CD4-positive, CD25-positive, alpha-beta regulatory T cell (primary cell): ENCODE measurements around the gene TMCC3. TPM values are rescaled to one million over a fixed set of nuclear protein-coding genes. Genes with fewer than 3 reads are reported as not detected.
"Not testable (repeated sequence)": the region's sequence is repeated elsewhere in the genome, so short reads cannot be mapped to it uniquely, and the experiment has no call there.

Source experiments
- ATAC-seq, 2 donors: fragments of 150-1000 bp; cut with Tn5 transposase; one replicate each; pipeline ENCODE4 v1.10.0; 2021; ENCODE audit warnings: low read depth in 2 of 2, moderate number of reproducible peaks in 2 of 2, moderate library complexity in 1 of 2
- DNase-seq, 3 donors: peaks; one replicate each; pipeline versions ENCODE4 v3.0.0 to v3.0.0-alpha.2; 2012 to 2022; ENCODE audit warnings: mixed read lengths in 1 of 3
- H3K27ac ChIP-seq: one replicate; pipeline ENCODE4 v1.7.0; 2013; ENCODE audit warnings: mild to moderate bottlenecking, low read length; ENCODE audit not compliant: insufficient read depth, poor library complexity, severe bottlenecking
- H3K27me3 ChIP-seq: one replicate; pipeline ENCODE4 v1.7.0; 2013; ENCODE audit warnings: low read length; ENCODE audit not compliant: control insufficient read depth, insufficient read depth
- H3K36me3 ChIP-seq: one replicate; pipeline ENCODE4 v1.7.0; 2013; ENCODE audit warnings: mild to moderate bottlenecking, low read length, moderate library complexity; ENCODE audit not compliant: control insufficient read depth, insufficient read depth
- H3K4me1 ChIP-seq: 2 replicates; pipeline ENCODE4 v1.7.0; 2013; ENCODE audit warnings: mild to moderate bottlenecking, low read length; ENCODE audit not compliant: insufficient read depth, control insufficient read depth, poor library complexity, severe bottlenecking
- H3K4me3 ChIP-seq: one replicate; pipeline ENCODE4 v1.7.0; 2013; ENCODE audit warnings: low read depth, mild to moderate bottlenecking, low read length, moderate library complexity
- H3K9me3 ChIP-seq, 2 experiments: 1 replicate in 1 of 2; 2 replicates in 1 of 2; pipeline ENCODE4 v1.7.0; 2013; ENCODE audit warnings: low read length in 2 of 2, mild to moderate bottlenecking in 1 of 2, moderate library complexity in 1 of 2; ENCODE audit not compliant: control insufficient read depth in 2 of 2
- H3K27ac Mint-ChIP-seq, 3 donors: one replicate each; pipeline ENCODE4 v1.8.0; 2020 to 2022; ENCODE audit warnings: mild to moderate bottlenecking in 3 of 3, mixed read lengths in 3 of 3, moderate library complexity in 2 of 3
- H3K27me3 Mint-ChIP-seq: one replicate; pipeline ENCODE4 v1.8.0; 2022; ENCODE audit warnings: mild to moderate bottlenecking, mixed read lengths
- H3K36me3 Mint-ChIP-seq: one replicate; pipeline ENCODE4 v1.8.0; 2020; ENCODE audit warnings: mixed read lengths
- H3K4me1 Mint-ChIP-seq, 4 donors: one replicate each; pipeline ENCODE4 v1.8.0; 2020 to 2022; ENCODE audit warnings: mixed read lengths in 4 of 4, mild to moderate bottlenecking in 1 of 4
- H3K4me3 Mint-ChIP-seq, 4 donors: one replicate each; pipeline ENCODE4 v1.8.0; 2020 to 2022; ENCODE audit warnings: mild to moderate bottlenecking in 4 of 4, mixed read lengths in 4 of 4, moderate library complexity in 3 of 4
- H3K9me3 Mint-ChIP-seq, 7 donors: one replicate each; pipeline ENCODE4 v1.8.0; 2020 to 2022; ENCODE audit warnings: mixed read lengths in 7 of 7, mild to moderate bottlenecking in 3 of 7, moderate library complexity in 2 of 7
- polyA plus RNA-seq, 4 donors: library from polyadenylated mRNA; unstranded; fragments of 300-500 nt; fragmentation: Illumina TruSeq; gene quantifications; one replicate each; pipeline ENCODE4 v1.2.3, GENCODE V29; 2021
- total RNA-seq: library from RNA; stranded (reverse); gene quantifications from one replicate; pipeline ENCODE4 v1.2.3, GENCODE V29; 2022

Gene TMCC3
- total and polyA plus RNA-seq, 5 donors from 2014 or later = 0.06 to 0.83 (median 0.32) TPM

DNA sequence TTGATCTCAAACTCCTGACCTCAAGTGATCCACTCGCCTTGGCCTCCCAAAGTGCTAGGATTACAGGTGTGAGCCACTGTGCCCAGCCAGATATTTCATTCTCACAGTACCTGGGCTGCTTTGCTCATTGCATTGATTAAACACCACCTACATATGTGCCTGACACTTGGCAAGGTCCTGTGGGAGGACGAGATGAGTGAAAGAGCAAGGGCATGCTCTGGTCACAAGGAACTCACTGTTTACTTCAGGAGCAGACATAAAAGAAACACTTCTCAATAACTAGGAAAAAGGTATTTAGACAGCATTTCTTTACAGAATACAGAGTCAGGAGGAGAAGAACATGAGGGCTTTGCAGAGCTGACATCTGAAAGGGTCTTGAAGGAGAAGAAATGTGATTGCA, 91.7 kb downstream of the TMCC3 start:
- H3K27me3 ChIP-seq = no peaks in the 10 kb centered on the region
- no peak overlapping the region for H3K4me3 Mint-ChIP-seq
- ATAC-seq = no peak
- H3K4me1 Mint-ChIP-seq = no peaks in the 10 kb centered on the region
- no peak overlapping the region for H3K4me3 ChIP-seq
- peaks cover 0 to 8% (median 0%) of the 10 kb centered on the region in 7 donors for H3K9me3 Mint-ChIP-seq
- no peaks in the 10 kb centered on the region for H3K9me3 ChIP-seq
- H3K27me3 Mint-ChIP-seq = peaks cover 28% of the 10 kb centered on the region
- H3K27ac Mint-ChIP-seq = no peak overlapping the region
- no peak for DNase-seq
- no peaks in the 10 kb centered on the region for H3K36me3 Mint-ChIP-seq
- no peak overlapping the region for H3K27ac ChIP-seq
- H3K4me1 ChIP-seq = no peaks in the 10 kb centered on the region
- H3K36me3 ChIP-seq = no peaks in the 10 kb centered on the region

DNA sequence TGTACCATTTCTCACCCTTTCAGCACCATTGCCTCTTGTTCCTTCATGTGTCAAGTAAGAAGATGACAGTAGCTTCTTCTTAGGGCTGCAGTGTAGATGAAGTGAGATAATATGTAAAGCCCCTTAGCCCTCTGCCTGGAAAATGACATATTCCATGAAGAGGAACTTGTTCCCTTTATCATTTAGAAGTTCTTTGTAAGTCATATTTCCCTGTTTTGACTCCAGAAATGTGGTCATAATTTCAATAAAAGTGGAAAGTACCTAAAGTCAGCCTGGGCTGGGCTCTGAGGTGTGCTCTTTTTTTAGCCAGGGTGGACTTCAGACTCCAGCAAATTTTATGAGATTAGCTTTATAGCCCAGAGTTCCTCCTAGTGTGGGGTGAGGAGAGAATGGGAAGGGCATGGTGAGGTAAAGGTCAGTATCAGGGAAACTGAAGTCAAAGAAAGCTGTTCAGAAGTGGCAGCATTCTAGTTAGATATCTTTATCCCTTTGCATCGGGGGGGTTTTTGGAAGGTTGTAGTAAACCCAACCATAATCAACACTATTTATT, 92.5 kb downstream of the TMCC3 start:
- Mint-ChIP-seq H3K4me3 (no peak overlapping the region), H3K36me3 (no peaks in the 10 kb centered on the region), H3K9me3 (peaks cover 0 to 8% (median 0%) of the 10 kb centered on the region in 7 donors), H3K27ac (no peak overlapping the region), H3K4me1 (no peaks in the 10 kb centered on the region), H3K27me3 (peaks cover 27% of the 10 kb centered on the region)
- Histone ChIP-seq H3K9me3 (no peaks in the 10 kb centered on the region), H3K27ac (no peak overlapping the region), H3K36me3 (no peaks in the 10 kb centered on the region), H3K4me3 (no peak overlapping the region), H3K4me1 (no peaks in the 10 kb centered on the region), H3K27me3 (no peaks in the 10 kb centered on the region)
- DNase-seq (no peak), ATAC-seq (no peak)

DNA sequence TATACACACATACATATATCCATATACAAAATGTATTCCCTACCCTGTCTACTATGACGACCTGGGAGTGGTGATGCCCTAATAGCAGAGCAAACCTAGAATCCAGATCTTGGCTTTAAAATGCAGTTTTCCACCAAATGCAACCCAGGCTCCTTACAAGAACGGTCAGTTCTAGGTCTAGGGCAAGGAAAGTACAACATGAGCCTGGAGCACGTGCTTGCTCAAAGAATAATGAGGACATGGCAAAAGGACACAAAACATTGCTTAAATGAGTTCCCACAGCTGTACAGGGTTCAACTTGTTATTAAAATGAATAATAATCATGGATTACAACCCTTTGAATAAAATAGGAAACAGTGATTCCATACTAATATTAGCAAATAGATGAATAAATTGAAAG, 94.7 kb downstream of the TMCC3 start:
- DNase-seq (no peak), ATAC-seq (no peak)
- no peak overlapping the region for H3K4me3 Mint-ChIP-seq
- peaks cover 0 to 9% (median 0%) of the 10 kb centered on the region in 7 donors for H3K9me3 Mint-ChIP-seq
- no peak overlapping the region for H3K4me3 ChIP-seq
- no peaks in the 10 kb centered on the region for H3K9me3 ChIP-seq
- no peaks in the 10 kb centered on the region for H3K36me3 ChIP-seq
- peaks cover 22% of the 10 kb centered on the region for H3K27me3 Mint-ChIP-seq
- no peaks in the 10 kb centered on the region for H3K27me3 ChIP-seq
- H3K4me1 Mint-ChIP-seq = no peaks in the 10 kb centered on the region
- no peak overlapping the region for H3K27ac ChIP-seq
- peak overlapping the region in 1 of 3 donors; percentile 4 for H3K27ac Mint-ChIP-seq
- no peaks in the 10 kb centered on the region for H3K36me3 Mint-ChIP-seq
- no peaks in the 10 kb centered on the region for H3K4me1 ChIP-seq

DNA sequence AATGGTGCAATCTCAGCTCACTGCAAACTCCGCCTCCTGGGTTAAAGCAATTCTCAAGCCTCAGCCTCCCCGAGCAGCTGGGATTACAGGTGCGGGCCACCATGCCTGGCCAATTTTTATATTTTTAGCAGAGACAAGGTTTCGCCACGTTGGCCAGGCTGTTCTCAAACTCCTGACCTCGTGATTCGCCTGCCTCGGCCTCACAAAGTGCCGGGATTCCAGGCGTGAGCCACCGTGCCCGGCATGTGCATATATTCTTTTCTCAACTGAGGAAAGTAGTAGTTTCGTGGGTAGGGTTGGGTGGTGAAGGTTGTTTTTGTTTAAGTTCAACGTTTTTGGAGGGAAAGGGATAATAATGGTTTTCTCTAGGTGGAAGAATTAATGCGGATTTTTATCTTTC, 96.5 kb downstream of the TMCC3 start:
- H3K36me3 Mint-ChIP-seq = no peaks in the 10 kb centered on the region
- Histone ChIP-seq H3K27ac (no peak overlapping the region), H3K36me3 (no peaks in the 10 kb centered on the region), H3K27me3 (no peaks in the 10 kb centered on the region), H3K4me3 (no peak overlapping the region), H3K4me1 (no peaks in the 10 kb centered on the region), H3K9me3 (no peaks in the 10 kb centered on the region)
- DNase-seq (no peak), ATAC-seq (no peak)
- H3K4me3 Mint-ChIP-seq = no peak overlapping the region
- H3K4me1 Mint-ChIP-seq = no peaks in the 10 kb centered on the region
- H3K9me3 Mint-ChIP-seq = peaks cover 0 to 10% (median 2%) of the 10 kb centered on the region in 7 donors
- peaks cover 22% of the 10 kb centered on the region for H3K27me3 Mint-ChIP-seq
- H3K27ac Mint-ChIP-seq = no peak overlapping the region

DNA sequence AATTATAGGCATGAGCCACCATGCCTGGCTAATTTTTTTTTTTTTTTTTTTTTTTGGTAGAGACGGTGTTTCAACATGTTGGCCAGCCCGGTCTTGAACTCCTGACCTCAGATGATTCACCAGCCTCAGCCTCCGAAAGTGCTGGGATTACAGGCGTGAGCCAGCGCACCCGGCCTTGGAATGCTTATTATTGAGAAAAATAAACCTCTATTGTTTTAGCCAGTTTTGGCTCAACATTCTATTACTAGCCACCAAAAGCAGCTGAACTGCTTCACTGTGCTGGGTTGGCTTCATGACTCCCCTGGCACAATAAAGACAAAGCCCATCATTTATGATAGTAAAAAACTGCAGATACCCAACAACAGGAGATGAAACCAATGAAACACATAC, 97.2 kb downstream of the TMCC3 start:
- Histone ChIP-seq H3K36me3 (no peaks in the 10 kb centered on the region), H3K4me1 (no peaks in the 10 kb centered on the region), H3K4me3 (no peak overlapping the region), H3K27me3 (no peaks in the 10 kb centered on the region), H3K9me3 (peaks cover 0 to 6% of the 10 kb centered on the region in 2 experiments), H3K27ac (no peak overlapping the region)
- Mint-ChIP-seq H3K4me3 (no peak overlapping the region), H3K4me1 (no peaks in the 10 kb centered on the region), H3K27ac (no peak overlapping the region), H3K36me3 (no peaks in the 10 kb centered on the region), H3K27me3 (peaks cover 19% of the 10 kb centered on the region), H3K9me3 (peaks cover 0 to 10% (median 8%) of the 10 kb centered on the region in 7 donors)
- DNase-seq = no peak
- no peak for ATAC-seq

DNA sequence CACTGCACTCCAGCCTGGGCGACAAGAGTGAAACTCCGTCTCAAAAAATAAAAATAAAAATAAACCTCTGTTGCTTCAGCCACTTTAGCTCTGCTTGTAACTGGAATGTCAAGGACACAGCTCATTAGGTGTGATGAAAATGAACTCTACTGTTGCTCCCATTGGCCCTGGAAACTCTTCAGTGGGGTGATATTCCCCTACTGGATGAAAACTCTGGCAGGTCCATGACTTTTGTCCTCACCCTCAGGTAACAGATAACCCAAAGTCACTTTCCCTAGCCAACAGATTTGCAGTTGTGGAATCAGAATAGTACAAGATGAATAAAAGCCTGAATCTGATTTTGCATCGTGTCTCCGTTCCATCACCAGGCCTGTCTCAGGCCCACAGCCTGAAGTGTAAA, 98.5 kb downstream of the TMCC3 start:
- Mint-ChIP-seq H3K4me1 (no peaks in the 10 kb centered on the region), H3K9me3 (peaks cover 0 to 21% (median 9%) of the 10 kb centered on the region in 7 donors), H3K4me3 (no peak overlapping the region), H3K27ac (no peak overlapping the region), H3K27me3 (peaks cover 13% of the 10 kb centered on the region), H3K36me3 (no peaks in the 10 kb centered on the region)
- Histone ChIP-seq H3K36me3 (no peaks in the 10 kb centered on the region), H3K27ac (no peak overlapping the region), H3K4me3 (no peak overlapping the region), H3K4me1 (no peaks in the 10 kb centered on the region), H3K27me3 (no peaks in the 10 kb centered on the region), H3K9me3 (peaks cover 12 to 19% of the 10 kb centered on the region in 2 experiments)
- no peak for DNase-seq
- ATAC-seq = no peak

DNA sequence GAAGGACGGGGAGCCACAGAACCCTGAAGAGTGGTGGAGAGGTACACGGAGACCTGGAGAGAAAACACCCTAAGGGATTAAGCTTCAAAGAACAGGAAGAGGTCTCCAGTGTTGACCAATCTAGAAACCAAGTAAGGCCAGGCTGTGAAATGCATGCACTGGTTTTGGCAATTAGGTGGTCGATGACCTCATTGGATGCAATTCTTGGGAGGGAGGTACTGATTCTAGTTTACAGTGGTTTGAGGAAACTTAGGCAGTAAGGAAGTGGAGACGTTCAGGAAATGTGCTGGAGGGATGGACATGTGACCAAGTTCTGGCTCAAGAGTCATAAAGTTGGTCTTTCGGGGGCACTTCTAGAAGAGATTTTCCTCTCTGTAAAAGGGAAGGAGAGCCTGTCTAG, 99.4 kb downstream of the TMCC3 start:
- Histone ChIP-seq H3K9me3 (peaks cover 19 to 27% of the 10 kb centered on the region in 2 experiments), H3K36me3 (no peaks in the 10 kb centered on the region), H3K27ac (no peak overlapping the region), H3K4me3 (no peak overlapping the region), H3K4me1 (no peaks in the 10 kb centered on the region), H3K27me3 (no peaks in the 10 kb centered on the region)
- Mint-ChIP-seq H3K4me1 (no peaks in the 10 kb centered on the region), H3K27me3 (peaks cover 8% of the 10 kb centered on the region), H3K27ac (no peak overlapping the region), H3K36me3 (no peaks in the 10 kb centered on the region), H3K4me3 (no peak overlapping the region), H3K9me3 (peaks cover 0 to 29% (median 11%) of the 10 kb centered on the region in 7 donors)
- DNase-seq (no peak), ATAC-seq (no peak)

DNA sequence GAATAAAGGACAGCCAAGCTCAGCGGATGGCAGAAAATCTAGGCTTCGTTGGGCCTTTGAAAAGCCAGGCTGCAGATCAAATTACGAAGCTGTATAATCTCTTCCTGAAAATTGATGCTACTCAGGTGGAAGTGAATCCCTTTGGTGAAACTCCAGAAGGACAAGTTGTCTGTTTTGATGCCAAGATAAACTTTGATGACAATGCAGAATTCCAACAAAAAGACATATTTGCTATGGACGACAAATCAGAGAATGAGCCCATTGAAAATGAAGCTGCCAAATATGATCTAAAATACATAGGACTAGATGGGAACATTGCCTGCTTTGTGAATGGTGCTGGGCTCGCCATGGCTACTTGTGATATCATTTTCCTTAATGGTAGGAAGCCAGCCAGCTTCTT, 101.5 kb downstream of the TMCC3 start:
- H3K4me3 Mint-ChIP-seq, H3K27ac ChIP-seq, H3K27ac Mint-ChIP-seq, H3K4me1 Mint-ChIP-seq, DNase-seq, H3K36me3 ChIP-seq, H3K4me1 ChIP-seq, H3K36me3 Mint-ChIP-seq, H3K27me3 ChIP-seq, H3K4me3 ChIP-seq, ATAC-seq, H3K27me3 Mint-ChIP-seq: not testable (repeated sequence)
- H3K9me3 ChIP-seq = peaks cover 19 to 33% of the 10 kb centered on the region in 2 experiments
- peaks cover 0 to 39% (median 15%) of the 10 kb centered on the region in 7 donors for H3K9me3 Mint-ChIP-seq
